ENCODE measurements around the gene OR13C2.

The OR13C2 gene

DNA sequence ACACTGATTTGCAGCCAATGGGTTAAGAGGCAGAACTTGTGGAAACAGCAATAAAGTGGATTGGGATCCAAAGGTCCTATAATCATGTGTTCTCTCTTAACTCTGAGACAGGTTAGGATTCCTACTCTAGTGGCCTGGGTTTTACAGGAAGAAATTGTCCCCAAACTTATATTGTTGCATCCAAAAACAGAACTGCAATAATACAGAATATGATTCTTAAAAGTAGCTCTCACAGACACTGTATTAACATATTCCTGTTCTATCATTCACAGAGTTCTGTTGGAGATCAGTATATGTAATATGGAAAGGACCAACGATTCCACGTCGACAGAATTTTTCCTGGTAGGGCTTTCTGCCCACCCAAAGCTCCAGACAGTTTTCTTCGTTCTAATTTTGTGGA lies 36.6 kb downstream of the OR13C2 start, which contains the start of gene OR13C8:
Gene OR13C8 (plus strand): TSS at position 301 of the 400 bp plus-strand sequence. CDS start 0 bp downstream, at position 301.
- Histone ChIP-seq H3K4me2 (no peak within 1 kb of the TSS), H3K27me3 (ENCODE audit: insufficient read depth, low read depth) (no peaks in the 10 kb centered on the region), H3K27ac (no peak within 1 kb of the TSS), H3K9ac (no peak within 1 kb of the TSS), H3K36me3 (ENCODE audit: insufficient read depth) (no peaks in the 10 kb centered on the region), H3K4me1 (ENCODE audit: low read depth, poor library complexity, severe bottlenecking) (peaks cover 6% of the 10 kb centered on the region), H3K4me3 (IDR thresholded peaks at IDR 0.05; ENCODE audit: insufficient read depth, low read depth, low read length) (no peak within 1 kb of the TSS), H3K79me2 (ENCODE audit: insufficient read depth, low read depth) (no peaks in the 10 kb centered on the region), H2AFZ (ENCODE audit: low read depth) (no peak within 1 kb of the TSS), H4K20me1 (ENCODE audit: insufficient read depth) (no peaks in the 10 kb centered on the region)
- TF ChIP-seq, protein P1, sequence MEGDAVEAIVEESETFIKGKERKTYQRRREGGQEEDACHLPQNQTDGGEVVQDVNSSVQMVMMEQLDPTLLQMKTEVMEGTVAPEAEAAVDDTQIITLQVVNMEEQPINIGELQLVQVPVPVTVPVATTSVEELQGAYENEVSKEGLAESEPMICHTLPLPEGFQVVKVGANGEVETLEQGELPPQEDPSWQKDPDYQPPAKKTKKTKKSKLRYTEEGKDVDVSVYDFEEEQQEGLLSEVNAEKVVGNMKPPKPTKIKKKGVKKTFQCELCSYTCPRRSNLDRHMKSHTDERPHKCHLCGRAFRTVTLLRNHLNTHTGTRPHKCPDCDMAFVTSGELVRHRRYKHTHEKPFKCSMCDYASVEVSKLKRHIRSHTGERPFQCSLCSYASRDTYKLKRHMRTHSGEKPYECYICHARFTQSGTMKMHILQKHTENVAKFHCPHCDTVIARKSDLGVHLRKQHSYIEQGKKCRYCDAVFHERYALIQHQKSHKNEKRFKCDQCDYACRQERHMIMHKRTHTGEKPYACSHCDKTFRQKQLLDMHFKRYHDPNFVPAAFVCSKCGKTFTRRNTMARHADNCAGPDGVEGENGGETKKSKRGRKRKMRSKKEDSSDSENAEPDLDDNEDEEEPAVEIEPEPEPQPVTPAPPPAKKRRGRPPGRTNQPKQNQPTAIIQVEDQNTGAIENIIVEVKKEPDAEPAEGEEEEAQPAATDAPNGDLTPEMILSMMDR (conservative IDR thresholded peaks at IDR 0.05; ENCODE audit: low read depth, low read length) = no peak

DNA sequence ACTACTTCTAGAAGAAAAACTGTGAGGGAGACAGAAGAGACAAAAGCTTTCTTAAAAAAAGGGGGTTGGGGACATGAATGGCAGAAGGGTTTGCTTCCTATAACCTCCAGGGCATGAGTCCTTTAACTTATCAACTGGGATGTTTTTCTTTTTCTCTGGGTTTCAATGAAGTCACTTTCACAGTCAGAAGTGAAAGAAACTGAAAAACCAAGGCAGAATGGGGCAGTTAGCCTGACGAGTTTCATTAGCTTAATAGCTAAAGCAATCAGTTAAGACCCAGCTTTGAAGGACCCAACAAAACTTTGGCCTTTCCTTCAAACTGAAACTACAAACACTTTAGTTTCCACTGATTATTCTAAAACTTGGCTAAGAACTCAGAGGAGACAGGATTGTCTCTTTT lies 41.1 kb downstream of the OR13C2 start:
- Histone ChIP-seq H3K27me3 (ENCODE audit: insufficient read depth, low read depth) (no peaks in the 10 kb centered on the region), H3K36me3 (ENCODE audit: insufficient read depth) (no peaks in the 10 kb centered on the region), H3K4me2 (no peak overlapping the region), H3K9ac (no peak overlapping the region), H4K20me1 (ENCODE audit: insufficient read depth) (no peaks in the 10 kb centered on the region), H3K4me1 (ENCODE audit: low read depth, poor library complexity, severe bottlenecking) (peaks cover 7% of the 10 kb centered on the region), H3K79me2 (ENCODE audit: insufficient read depth, low read depth) (no peaks in the 10 kb centered on the region), H3K27ac (no peak overlapping the region), H3K4me3 (IDR thresholded peaks at IDR 0.05; ENCODE audit: insufficient read depth, low read depth, low read length) (no peak overlapping the region), H2AFZ (ENCODE audit: low read depth) (no peak overlapping the region)
- TF ChIP-seq, protein P1 (conservative IDR thresholded peaks at IDR 0.05; ENCODE audit: low read depth, low read length) = no peak

DNA sequence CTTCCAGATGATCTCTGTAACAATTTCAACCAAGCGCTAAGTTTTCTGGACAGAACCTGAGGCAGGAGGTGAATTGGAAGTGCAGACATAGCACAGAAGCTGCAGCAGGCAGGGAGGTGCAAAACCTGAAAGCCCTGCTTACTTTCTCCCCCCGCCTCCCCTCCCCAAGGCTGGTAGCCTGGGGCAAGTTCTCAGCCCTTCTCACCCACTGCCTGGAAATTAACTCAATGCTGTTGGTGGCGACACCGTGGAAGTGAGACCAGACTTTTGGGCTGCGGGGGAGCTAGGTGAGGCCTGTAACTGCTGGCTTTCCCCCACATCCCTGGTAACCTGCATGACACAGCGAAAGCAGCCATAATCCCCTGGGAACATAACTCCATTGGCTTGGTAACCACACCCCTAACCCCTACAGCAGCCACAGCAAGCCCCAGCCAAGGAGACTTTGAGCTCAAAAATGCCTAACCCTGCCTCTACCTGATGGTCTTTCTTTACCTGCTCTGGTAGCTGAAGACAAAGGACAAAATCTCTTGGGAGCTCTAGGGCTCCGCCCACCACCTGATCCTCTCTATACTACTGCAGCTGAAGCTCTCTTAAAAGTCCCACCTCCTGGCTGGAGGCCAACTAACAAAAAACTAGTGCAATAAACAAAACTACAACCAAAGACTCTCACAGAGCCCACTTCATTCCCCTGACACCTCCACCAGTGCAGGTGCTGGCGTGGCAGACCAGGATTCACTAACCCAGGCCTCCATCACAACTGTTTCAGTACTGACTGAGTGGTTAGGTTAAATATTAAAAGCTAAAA lies 48.4 kb downstream of the OR13C2 start:
- H3K27me3 ChIP-seq (ENCODE audit: insufficient read depth, low read depth) = no peaks in the 10 kb centered on the region
- no peak overlapping the region for H3K9ac ChIP-seq
- H2AFZ ChIP-seq (ENCODE audit: low read depth) = no peak overlapping the region
- TF ChIP-seq, protein P1 (conservative IDR thresholded peaks at IDR 0.05; ENCODE audit: low read depth, low read length) = no peak
- no peak overlapping the region for H3K27ac ChIP-seq
- H3K4me3 ChIP-seq (IDR thresholded peaks at IDR 0.05; ENCODE audit: insufficient read depth, low read depth, low read length) = no peak overlapping the region
- no peak overlapping the region for H3K4me2 ChIP-seq
- H4K20me1 ChIP-seq (ENCODE audit: insufficient read depth) = no peaks in the 10 kb centered on the region
- no peaks in the 10 kb centered on the region for H3K79me2 ChIP-seq (ENCODE audit: insufficient read depth, low read depth)
- H3K36me3 ChIP-seq (ENCODE audit: insufficient read depth) = no peaks in the 10 kb centered on the region
- H3K4me1 ChIP-seq (ENCODE audit: low read depth, poor library complexity, severe bottlenecking) = no peaks in the 10 kb centered on the region

DNA sequence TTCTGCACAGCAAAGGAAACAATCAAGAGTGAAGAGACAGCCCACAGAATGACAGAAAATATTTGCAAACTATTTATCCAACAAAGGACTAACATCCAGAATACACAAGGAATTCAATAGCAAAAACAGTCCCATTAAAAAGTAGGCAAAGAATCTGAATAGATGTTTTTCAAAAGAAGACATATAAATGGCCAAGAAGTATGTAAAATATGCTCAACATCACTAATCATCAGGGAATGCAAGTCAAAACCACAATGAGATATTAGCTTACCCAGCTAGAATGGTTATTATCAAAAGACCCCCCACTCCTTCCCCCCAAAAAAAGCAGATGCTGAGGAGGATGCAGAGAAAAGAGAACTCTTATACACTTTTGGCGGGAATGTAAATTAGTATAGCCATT lies 49.9 kb downstream of the OR13C2 start:
- Histone ChIP-seq H3K9ac (no peak overlapping the region), H3K4me3 (IDR thresholded peaks at IDR 0.05; ENCODE audit: insufficient read depth, low read depth, low read length) (no peak overlapping the region), H3K36me3 (ENCODE audit: insufficient read depth) (no peaks in the 10 kb centered on the region), H3K27me3 (ENCODE audit: insufficient read depth, low read depth) (no peaks in the 10 kb centered on the region), H2AFZ (ENCODE audit: low read depth) (no peak overlapping the region), H3K4me2 (no peak overlapping the region), H3K4me1 (ENCODE audit: low read depth, poor library complexity, severe bottlenecking) (no peaks in the 10 kb centered on the region), H3K27ac (no peak overlapping the region), H3K79me2 (ENCODE audit: insufficient read depth, low read depth) (no peaks in the 10 kb centered on the region), H4K20me1 (ENCODE audit: insufficient read depth) (no peaks in the 10 kb centered on the region)
- TF ChIP-seq, protein P1 (conservative IDR thresholded peaks at IDR 0.05; ENCODE audit: low read depth, low read length) = no peak
